ENCODE measurements around the gene TMC5. TPM values are rescaled to one million over a fixed set of nuclear protein-coding genes. Genes with fewer than 3 reads are reported as not detected.
"Not testable (repeated sequence)": the region's sequence is repeated elsewhere in the genome, so short reads cannot be mapped to it uniquely, and the experiment has no call there.

Gene TMC5
- polyA plus RNA-seq, 1 donor from 2014 or later, result not detected

GRCh38 chr16:19542138-19542821, 124.6 kb downstream of the TMC5 start:
- H3K27ac ChIP-seq (ENCODE audit: low read length), result no peak overlapping the region

GRCh38 chr16:19543278-19543996, 125.8 kb downstream of the TMC5 start:
- H3K4me3 ChIP-seq (ENCODE audit: low read length); H3K9me2 ChIP-seq (ENCODE audit: insufficient read depth, low read length); H3K4me2 ChIP-seq (ENCODE audit: low read length); H3K27me3 ChIP-seq (ENCODE audit: insufficient read depth, low read depth, low read length); H3K36me3 ChIP-seq (ENCODE audit: insufficient read depth, low read length); H3K79me2 ChIP-seq (replicated peaks; ENCODE audit: insufficient read depth, low read length); H3K9me3 ChIP-seq (ENCODE audit: low read length); H2AFZ ChIP-seq (ENCODE audit: low read depth, low read length); H3K27ac ChIP-seq (ENCODE audit: low read length); H3K9ac ChIP-seq (ENCODE audit: low read length); H3F3A ChIP-seq (ENCODE audit: insufficient read depth, low read length, poor library complexity, severe bottlenecking); H4K20me1 ChIP-seq (ENCODE audit: insufficient read depth): not testable (repeated sequence)

More at GRCh38 chr16:19542138-19542821, 124.6 kb downstream of the TMC5 start:
- Histone ChIP-seq H2AFZ (ENCODE audit: low read depth, low read length) (no peak overlapping the region), H3K36me3 (ENCODE audit: insufficient read depth, low read length) (peaks cover 2% of the 10 kb centered on the region), H3K9ac (ENCODE audit: low read length) (no peak overlapping the region), H4K20me1 (ENCODE audit: insufficient read depth) (no peaks in the 10 kb centered on the region), H3K4me2 (ENCODE audit: low read length) (no peak overlapping the region), H3K9me2 (ENCODE audit: insufficient read depth, low read length) (no peaks in the 10 kb centered on the region), H3K4me3 (ENCODE audit: low read length) (no peak overlapping the region), H3K9me3 (ENCODE audit: low read length) (no peaks in the 10 kb centered on the region), H3K79me2 (replicated peaks; ENCODE audit: insufficient read depth, low read length) (no peaks in the 10 kb centered on the region), H3K27me3 (ENCODE audit: insufficient read depth, low read depth, low read length) (no peaks in the 10 kb centered on the region), H3F3A (ENCODE audit: insufficient read depth, low read length, poor library complexity, severe bottlenecking) (no peaks in the 10 kb centered on the region)
- no peak for TF ChIP-seq RAD21 (conservative IDR thresholded peaks at IDR 0.05)
- TF ChIP-seq, protein P1, sequence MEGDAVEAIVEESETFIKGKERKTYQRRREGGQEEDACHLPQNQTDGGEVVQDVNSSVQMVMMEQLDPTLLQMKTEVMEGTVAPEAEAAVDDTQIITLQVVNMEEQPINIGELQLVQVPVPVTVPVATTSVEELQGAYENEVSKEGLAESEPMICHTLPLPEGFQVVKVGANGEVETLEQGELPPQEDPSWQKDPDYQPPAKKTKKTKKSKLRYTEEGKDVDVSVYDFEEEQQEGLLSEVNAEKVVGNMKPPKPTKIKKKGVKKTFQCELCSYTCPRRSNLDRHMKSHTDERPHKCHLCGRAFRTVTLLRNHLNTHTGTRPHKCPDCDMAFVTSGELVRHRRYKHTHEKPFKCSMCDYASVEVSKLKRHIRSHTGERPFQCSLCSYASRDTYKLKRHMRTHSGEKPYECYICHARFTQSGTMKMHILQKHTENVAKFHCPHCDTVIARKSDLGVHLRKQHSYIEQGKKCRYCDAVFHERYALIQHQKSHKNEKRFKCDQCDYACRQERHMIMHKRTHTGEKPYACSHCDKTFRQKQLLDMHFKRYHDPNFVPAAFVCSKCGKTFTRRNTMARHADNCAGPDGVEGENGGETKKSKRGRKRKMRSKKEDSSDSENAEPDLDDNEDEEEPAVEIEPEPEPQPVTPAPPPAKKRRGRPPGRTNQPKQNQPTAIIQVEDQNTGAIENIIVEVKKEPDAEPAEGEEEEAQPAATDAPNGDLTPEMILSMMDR (IDR thresholded peaks at IDR 0.05; ENCODE audit: poor library complexity, severe bottlenecking), result no peak
- TF ChIP-seq, protein P2, sequence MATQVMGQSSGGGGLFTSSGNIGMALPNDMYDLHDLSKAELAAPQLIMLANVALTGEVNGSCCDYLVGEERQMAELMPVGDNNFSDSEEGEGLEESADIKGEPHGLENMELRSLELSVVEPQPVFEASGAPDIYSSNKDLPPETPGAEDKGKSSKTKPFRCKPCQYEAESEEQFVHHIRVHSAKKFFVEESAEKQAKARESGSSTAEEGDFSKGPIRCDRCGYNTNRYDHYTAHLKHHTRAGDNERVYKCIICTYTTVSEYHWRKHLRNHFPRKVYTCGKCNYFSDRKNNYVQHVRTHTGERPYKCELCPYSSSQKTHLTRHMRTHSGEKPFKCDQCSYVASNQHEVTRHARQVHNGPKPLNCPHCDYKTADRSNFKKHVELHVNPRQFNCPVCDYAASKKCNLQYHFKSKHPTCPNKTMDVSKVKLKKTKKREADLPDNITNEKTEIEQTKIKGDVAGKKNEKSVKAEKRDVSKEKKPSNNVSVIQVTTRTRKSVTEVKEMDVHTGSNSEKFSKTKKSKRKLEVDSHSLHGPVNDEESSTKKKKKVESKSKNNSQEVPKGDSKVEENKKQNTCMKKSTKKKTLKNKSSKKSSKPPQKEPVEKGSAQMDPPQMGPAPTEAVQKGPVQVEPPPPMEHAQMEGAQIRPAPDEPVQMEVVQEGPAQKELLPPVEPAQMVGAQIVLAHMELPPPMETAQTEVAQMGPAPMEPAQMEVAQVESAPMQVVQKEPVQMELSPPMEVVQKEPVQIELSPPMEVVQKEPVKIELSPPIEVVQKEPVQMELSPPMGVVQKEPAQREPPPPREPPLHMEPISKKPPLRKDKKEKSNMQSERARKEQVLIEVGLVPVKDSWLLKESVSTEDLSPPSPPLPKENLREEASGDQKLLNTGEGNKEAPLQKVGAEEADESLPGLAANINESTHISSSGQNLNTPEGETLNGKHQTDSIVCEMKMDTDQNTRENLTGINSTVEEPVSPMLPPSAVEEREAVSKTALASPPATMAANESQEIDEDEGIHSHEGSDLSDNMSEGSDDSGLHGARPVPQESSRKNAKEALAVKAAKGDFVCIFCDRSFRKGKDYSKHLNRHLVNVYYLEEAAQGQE (IDR thresholded peaks at IDR 0.05; ENCODE audit: borderline replicate concordance), result no peak

GRCh38 chr16:19548144-19548543, 130.5 kb downstream of the TMC5 start:
- Histone ChIP-seq H3K27ac (ENCODE audit: low read length) (no peak overlapping the region), H3K36me3 (ENCODE audit: insufficient read depth, low read length) (peaks cover 5% of the 10 kb centered on the region), H3K4me3 (ENCODE audit: low read length) (no peak overlapping the region), H3K9ac (ENCODE audit: low read length) (no peak overlapping the region), H4K20me1 (ENCODE audit: insufficient read depth) (no peaks in the 10 kb centered on the region), H3K4me2 (ENCODE audit: low read length) (no peak overlapping the region), H3K9me3 (ENCODE audit: low read length) (no peaks in the 10 kb centered on the region), H3F3A (ENCODE audit: insufficient read depth, low read length, poor library complexity, severe bottlenecking) (no peaks in the 10 kb centered on the region), H2AFZ (ENCODE audit: low read depth, low read length) (no peak overlapping the region), H3K27me3 (ENCODE audit: insufficient read depth, low read depth, low read length) (no peaks in the 10 kb centered on the region), H3K9me2 (ENCODE audit: insufficient read depth, low read length) (no peaks in the 10 kb centered on the region), H3K79me2 (replicated peaks; ENCODE audit: insufficient read depth, low read length) (no peaks in the 10 kb centered on the region)
- TF ChIP-seq, protein P1 (IDR thresholded peaks at IDR 0.05; ENCODE audit: poor library complexity, severe bottlenecking), result no peak
- TF ChIP-seq EZH2 (IDR thresholded peaks at IDR 0.05; ENCODE audit: borderline replicate concordance, insufficient read depth, low read length, poor library complexity, severe bottlenecking), result no peak
